ENCODE measurements around the gene KCNH5.

The KCNH5 gene

DNA sequence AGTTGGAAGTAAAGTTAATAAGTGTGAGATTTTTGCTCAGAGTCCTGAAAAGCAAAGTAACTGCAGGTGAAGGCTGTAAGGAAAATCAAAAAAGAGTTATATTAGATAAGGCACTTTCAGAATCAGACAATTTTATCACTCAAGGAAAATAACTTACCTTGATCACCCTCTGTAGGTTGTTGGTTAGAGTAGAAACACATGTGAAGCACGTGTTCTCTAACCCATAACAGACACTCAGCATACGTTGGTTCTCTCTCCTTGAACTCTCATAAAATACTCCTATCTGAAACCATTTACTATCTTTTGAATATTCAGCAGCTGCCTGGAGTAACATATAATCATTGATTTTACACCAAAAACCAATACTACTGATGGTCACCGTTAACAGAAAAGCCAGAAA lies 335.5 kb downstream of the KCNH5 start:
- H3K4me1 ChIP-seq (ENCODE audit: insufficient read depth, low read length) = peaks cover 6% of the 10 kb centered on the region; the same call in 1 of the 2 replicates
- H3K9me3 ChIP-seq (ENCODE audit: insufficient read depth, low read depth, low read length) = no peaks in the 10 kb centered on the region
- H3K4me3 ChIP-seq (ENCODE audit: low read length) = no peak overlapping the region
- H3K9ac ChIP-seq (ENCODE audit: low read depth, low read length) = no peak overlapping the region
- WGBS = 61% methylated on average over 3 of the region's 3 CpGs
- no peak overlapping the region for H3K27ac ChIP-seq (ENCODE audit: low read depth, low read length)
- no peaks in the 10 kb centered on the region for H3K36me3 ChIP-seq (ENCODE audit: insufficient read depth, low read length)
- no peaks in the 10 kb centered on the region for H3K27me3 ChIP-seq (ENCODE audit: insufficient read depth, low read length)

DNA sequence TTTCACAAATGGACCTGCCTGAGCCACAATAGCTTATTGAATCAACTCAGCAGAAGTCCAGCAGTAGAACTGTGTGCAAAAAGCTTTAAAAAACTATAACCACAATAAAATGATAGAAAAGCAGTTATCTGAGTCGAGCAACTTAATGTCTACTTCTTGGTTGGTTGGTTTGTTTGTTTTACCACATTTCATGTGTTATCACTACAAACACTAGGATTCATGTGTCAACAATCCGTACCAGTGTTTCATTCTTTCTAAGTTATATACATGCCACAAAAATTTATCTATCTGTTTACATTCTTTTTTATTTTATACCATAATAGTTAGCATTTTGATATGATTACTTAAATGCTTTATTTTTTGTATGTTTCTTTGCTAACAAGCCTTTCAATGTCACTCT lies 339.0 kb downstream of the KCNH5 start:
- Histone ChIP-seq H3K27me3 (ENCODE audit: insufficient read depth, low read length) (no peaks in the 10 kb centered on the region), H3K4me3 (ENCODE audit: low read length) (no peak overlapping the region), H3K9me3 (ENCODE audit: insufficient read depth, low read depth, low read length) (no peaks in the 10 kb centered on the region), H3K36me3 (ENCODE audit: insufficient read depth, low read length) (no peaks in the 10 kb centered on the region), H3K9ac (ENCODE audit: low read depth, low read length) (no peak overlapping the region), H3K4me1 (ENCODE audit: insufficient read depth, low read length) (peaks cover 7% of the 10 kb centered on the region; the same call in 1 of the 2 replicates), H3K27ac (ENCODE audit: low read depth, low read length) (no peak overlapping the region)
- 80% methylated on average over 1 of the region's 2 CpGs for WGBS

DNA sequence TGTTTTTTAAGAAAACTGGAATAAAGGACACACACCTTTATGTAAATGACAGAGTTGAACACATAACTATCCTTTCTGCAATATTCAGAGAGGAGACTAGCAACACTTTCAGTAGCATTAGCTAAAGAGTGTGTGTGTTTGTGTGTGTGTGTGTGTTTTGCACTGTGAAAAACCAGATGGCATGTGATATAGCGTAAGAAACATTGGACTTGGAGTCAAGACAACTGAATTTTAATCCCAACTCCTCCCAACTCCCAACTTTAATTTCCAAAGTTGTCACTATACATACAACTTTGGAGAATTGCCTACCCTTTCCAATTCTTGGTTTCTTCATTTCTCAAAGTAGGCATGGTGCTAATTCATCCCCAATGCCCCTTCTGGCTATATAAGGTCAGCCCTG lies 347.8 kb downstream of the KCNH5 start:
- Histone ChIP-seq H3K4me1 (ENCODE audit: insufficient read depth, low read length) (peaks cover 38% of the 10 kb centered on the region), H3K9ac (ENCODE audit: low read depth, low read length) (no peak overlapping the region), H3K36me3 (ENCODE audit: insufficient read depth, low read length) (no peaks in the 10 kb centered on the region), H3K9me3 (ENCODE audit: insufficient read depth, low read depth, low read length) (no peaks in the 10 kb centered on the region), H3K27me3 (ENCODE audit: insufficient read depth, low read length) (no peaks in the 10 kb centered on the region), H3K27ac (ENCODE audit: low read depth, low read length) (peak overlapping the region; percentile 79; the same call in 1 of the 2 replicates), H3K4me3 (ENCODE audit: low read length) (no peak overlapping the region)
- WGBS = 95% methylated on average over 1 of the region's 1 CpG

DNA sequence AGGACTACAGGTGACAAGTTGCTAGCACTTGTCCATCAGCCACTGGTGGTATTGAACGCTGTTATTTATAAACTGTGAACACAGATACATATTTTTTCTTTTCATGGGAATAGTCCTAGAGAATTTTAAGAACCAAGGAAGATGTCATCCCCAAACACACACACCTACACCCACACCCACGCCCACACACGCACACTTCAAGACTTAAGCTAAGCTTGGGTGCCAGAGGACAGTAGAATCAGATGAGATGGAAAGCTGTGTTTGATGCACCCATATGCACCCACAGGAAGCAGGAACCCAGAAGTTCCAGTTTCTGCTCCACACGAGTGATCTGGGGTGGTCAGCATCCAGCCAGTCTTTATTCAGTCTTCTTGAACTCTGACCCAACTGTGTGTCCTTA lies 348.3 kb downstream of the KCNH5 start:
- H3K4me3 ChIP-seq (ENCODE audit: low read length) = no peak overlapping the region
- H3K27me3 ChIP-seq (ENCODE audit: insufficient read depth, low read length) = no peaks in the 10 kb centered on the region
- H3K36me3 ChIP-seq (ENCODE audit: insufficient read depth, low read length) = no peaks in the 10 kb centered on the region
- peaks cover 43% of the 10 kb centered on the region for H3K4me1 ChIP-seq (ENCODE audit: insufficient read depth, low read length)
- no peaks in the 10 kb centered on the region for H3K9me3 ChIP-seq (ENCODE audit: insufficient read depth, low read depth, low read length)
- 91% methylated on average over 2 of the region's 4 CpGs for WGBS
- H3K27ac ChIP-seq (ENCODE audit: low read depth, low read length) = peak overlapping the region; percentile 79
- no peak overlapping the region for H3K9ac ChIP-seq (ENCODE audit: low read depth, low read length)

DNA sequence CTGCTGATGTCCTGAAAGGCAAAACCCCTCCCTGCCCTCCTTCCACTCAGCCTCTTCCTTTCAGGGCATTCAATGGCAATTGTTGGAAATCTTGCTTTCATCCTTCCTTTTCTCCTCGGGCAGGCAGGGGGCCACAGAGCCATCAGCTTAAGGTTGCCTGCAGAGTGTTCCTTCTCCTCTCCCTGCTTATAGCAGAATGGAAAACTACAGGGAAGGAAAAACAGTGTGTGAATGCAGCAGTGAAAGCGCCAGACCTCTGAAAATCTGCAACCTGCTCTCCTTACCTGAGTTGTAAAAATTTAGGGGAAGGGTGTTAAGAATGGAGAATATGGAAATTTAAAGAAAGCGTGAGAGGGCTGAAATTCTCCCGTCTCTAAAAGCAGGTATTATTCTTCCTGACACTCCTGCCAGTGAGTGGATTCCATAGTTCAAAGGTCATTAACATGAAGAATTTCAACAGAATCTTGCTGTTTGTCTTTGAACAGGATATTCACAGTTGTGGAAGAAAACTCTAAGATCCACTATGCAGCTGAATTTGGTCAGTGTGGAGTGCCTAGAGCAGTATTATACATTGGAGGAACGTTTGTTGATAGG lies 348.8 kb downstream of the KCNH5 start:
- 16% methylated on average over 5 of the region's 5 CpGs for WGBS
- Histone ChIP-seq H3K4me3 (ENCODE audit: low read length) (no peak overlapping the region), H3K27me3 (ENCODE audit: insufficient read depth, low read length) (no peaks in the 10 kb centered on the region), H3K4me1 (ENCODE audit: insufficient read depth, low read length) (peaks cover 42% of the 10 kb centered on the region), H3K9ac (ENCODE audit: low read depth, low read length) (no peak overlapping the region), H3K27ac (ENCODE audit: low read depth, low read length) (peak overlapping the region; percentile 79), H3K9me3 (ENCODE audit: insufficient read depth, low read depth, low read length) (no peaks in the 10 kb centered on the region), H3K36me3 (ENCODE audit: insufficient read depth, low read length) (no peaks in the 10 kb centered on the region)

DNA sequence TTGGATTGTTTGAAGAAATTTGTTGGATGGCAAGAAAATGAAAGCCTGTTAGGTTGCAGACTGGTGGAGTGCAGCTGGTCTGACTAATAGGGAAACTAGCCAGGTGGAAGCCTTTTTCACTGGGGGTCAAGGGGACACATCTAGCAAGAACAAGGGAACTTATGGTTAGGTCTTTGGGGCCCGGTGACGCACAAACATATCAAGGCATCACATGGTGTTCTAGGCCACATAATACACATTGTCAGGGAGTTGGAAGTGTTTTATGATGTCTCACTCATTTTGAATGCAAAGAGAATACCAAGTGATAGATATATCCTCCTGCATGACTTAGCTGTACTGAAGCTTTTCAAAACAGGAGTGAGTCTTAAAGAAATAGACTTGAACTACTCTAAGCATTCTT lies 351.2 kb downstream of the KCNH5 start:
- Histone ChIP-seq H3K27me3 (ENCODE audit: insufficient read depth, low read length) (no peaks in the 10 kb centered on the region), H3K4me1 (ENCODE audit: insufficient read depth, low read length) (peaks cover 32% of the 10 kb centered on the region), H3K9ac (ENCODE audit: low read depth, low read length) (no peak overlapping the region), H3K36me3 (ENCODE audit: insufficient read depth, low read length) (no peaks in the 10 kb centered on the region), H3K4me3 (ENCODE audit: low read length) (no peak overlapping the region), H3K9me3 (ENCODE audit: insufficient read depth, low read depth, low read length) (0 out of 2 replicates have a peak, but pooled peaks cover under 1% of the 10 kb centered on the region), H3K27ac (ENCODE audit: low read depth, low read length) (no peak overlapping the region)
- WGBS = 90% methylated on average over 2 of the region's 2 CpGs

DNA sequence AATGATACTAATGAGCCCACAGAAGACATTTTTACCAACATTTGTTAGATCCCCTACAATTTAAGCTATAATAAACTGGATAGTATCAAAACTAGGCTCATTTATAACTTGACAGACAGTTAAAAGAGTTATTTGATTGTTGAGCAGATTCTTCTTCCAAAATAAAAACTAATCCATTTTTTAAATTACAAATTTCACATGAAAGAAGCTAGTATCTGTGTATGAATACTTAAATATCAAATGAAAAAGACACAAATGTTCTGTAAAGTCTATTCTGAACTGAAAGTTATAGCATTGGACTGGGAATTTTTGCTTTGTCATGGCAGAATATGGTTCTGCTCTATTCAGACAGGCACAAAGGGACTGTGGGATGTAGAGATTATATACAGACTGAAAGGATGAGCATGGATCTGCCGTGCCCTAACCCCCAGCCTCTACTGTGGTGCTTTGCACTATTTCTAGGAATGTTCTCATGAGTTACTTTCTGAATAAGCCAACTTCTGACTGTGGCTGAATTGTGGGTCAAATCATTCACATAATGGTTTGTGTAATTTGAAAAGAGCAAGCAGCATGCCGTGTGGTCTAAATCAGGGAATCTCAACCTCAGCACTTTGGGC lies 352.7 kb downstream of the KCNH5 start:
- no peak overlapping the region for H3K27ac ChIP-seq (ENCODE audit: low read depth, low read length)
- no peak overlapping the region for H3K9ac ChIP-seq (ENCODE audit: low read depth, low read length)
- H3K4me1 ChIP-seq (ENCODE audit: insufficient read depth, low read length) = peaks cover 30% of the 10 kb centered on the region
- peaks cover 14% of the 10 kb centered on the region for H3K9me3 ChIP-seq (ENCODE audit: insufficient read depth, low read depth, low read length)
- no peaks in the 10 kb centered on the region for H3K27me3 ChIP-seq (ENCODE audit: insufficient read depth, low read length)
- no peak overlapping the region for H3K4me3 ChIP-seq (ENCODE audit: low read length)
- WGBS = 95% methylated on average over 2 of the region's 2 CpGs
- no peaks in the 10 kb centered on the region for H3K36me3 ChIP-seq (ENCODE audit: insufficient read depth, low read length)

DNA sequence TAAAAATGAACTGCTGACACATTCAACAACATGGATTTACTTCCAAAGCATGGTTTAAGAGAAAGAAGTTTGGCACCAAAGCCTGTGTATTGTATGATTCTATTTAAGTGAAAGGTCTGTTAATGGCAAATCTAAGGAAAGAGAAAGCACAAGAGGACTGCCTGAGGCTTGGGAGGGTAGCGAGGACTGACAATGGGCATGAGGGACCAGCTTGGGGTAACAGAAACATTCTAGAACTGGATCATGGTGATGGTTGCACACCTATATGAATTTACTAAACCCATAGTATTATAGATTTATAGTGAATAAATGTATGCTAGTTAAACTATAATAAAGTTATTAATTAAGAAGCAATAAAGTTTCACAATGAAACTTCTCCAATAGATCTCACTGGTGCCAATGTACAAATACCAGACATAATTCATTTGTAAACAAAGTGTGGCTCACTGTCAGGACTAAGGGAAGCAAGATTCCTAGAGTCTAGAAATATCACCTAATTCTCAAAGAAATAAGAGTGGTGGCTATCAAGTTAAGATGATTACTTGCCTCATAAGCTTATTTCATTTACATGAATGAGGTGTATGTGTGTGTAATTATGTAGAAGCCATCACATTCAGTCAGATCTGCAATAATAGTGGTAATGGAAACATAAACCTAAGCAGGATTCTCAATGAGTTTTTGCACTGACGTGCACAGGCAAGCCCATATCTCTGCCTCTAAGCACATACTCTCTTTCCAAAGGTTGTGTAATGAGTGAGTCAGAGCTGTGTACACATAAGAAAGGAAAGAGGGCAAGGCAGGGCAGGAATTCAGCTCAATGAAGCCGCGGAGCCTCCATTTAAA lies 353.4 kb downstream of the KCNH5 start:
- Histone ChIP-seq H3K27ac (ENCODE audit: low read depth, low read length) (no peak overlapping the region), H3K4me1 (ENCODE audit: insufficient read depth, low read length) (peaks cover 23% of the 10 kb centered on the region), H3K4me3 (ENCODE audit: low read length) (no peak overlapping the region), H3K9ac (ENCODE audit: low read depth, low read length) (no peak overlapping the region), H3K27me3 (ENCODE audit: insufficient read depth, low read length) (no peaks in the 10 kb centered on the region), H3K9me3 (ENCODE audit: insufficient read depth, low read depth, low read length) (peaks cover 19% of the 10 kb centered on the region), H3K36me3 (ENCODE audit: insufficient read depth, low read length) (no peaks in the 10 kb centered on the region)
- WGBS = 80% methylated on average over 4 of the region's 4 CpGs

DNA sequence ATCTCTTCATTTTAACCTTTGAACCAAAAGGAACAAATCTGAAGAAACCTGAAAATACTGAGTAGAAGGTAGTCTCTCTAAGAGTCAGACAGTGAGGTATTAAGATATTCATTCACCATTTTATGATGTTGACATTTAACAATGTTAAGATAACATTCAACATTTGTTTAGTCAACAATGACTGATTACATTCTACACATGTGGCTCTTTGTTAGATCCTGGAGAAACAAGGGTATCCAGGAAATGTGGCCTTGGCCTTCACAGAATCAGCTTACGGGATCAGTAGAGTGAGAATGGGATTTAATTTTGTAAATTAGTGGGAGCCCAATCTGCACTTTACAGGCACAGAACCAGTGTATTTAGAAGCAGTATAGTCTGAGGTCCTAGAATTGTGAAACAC lies 355.5 kb downstream of the KCNH5 start:
- Histone ChIP-seq H3K9ac (ENCODE audit: low read depth, low read length) (no peak overlapping the region), H3K36me3 (ENCODE audit: insufficient read depth, low read length) (no peaks in the 10 kb centered on the region), H3K4me3 (ENCODE audit: low read length) (no peak overlapping the region), H3K27ac (ENCODE audit: low read depth, low read length) (no peak overlapping the region), H3K4me1 (ENCODE audit: insufficient read depth, low read length) (peaks cover 7% of the 10 kb centered on the region; the same call in 1 of the 2 replicates), H3K9me3 (ENCODE audit: insufficient read depth, low read depth, low read length) (peaks cover 19% of the 10 kb centered on the region), H3K27me3 (ENCODE audit: insufficient read depth, low read length) (no peaks in the 10 kb centered on the region)
- 93% methylated on average over 1 of the region's 1 CpG for WGBS

DNA sequence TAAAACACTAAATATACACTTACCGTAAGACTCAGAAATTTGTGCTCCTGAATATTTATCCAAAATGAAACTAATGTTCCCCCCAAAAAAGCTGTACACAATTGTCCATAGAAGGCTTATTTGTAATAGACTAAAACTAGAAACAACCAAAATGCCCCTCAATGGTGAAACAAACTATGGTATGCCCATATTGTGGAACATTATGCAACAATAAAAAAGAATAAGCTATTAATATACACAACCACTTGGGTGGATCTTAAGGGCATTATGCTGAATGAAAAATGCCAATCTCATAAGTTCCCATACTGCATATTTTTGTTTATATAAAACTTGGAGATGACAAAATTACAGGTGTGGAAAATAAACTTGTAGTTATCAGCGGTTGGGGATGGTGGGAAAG lies 357.4 kb downstream of the KCNH5 start:
- Histone ChIP-seq H3K27me3 (ENCODE audit: insufficient read depth, low read length) (no peaks in the 10 kb centered on the region), H3K36me3 (ENCODE audit: insufficient read depth, low read length) (no peaks in the 10 kb centered on the region), H3K4me3 (ENCODE audit: low read length) (no peak overlapping the region), H3K4me1 (ENCODE audit: insufficient read depth, low read length) (peaks cover 7% of the 10 kb centered on the region; the same call in 1 of the 2 replicates), H3K27ac (ENCODE audit: low read depth, low read length) (no peak overlapping the region), H3K9ac (ENCODE audit: low read depth, low read length) (no peak overlapping the region), H3K9me3 (ENCODE audit: insufficient read depth, low read depth, low read length) (peaks cover 19% of the 10 kb centered on the region)
- 90% methylated on average over 2 of the region's 2 CpGs for WGBS

DNA sequence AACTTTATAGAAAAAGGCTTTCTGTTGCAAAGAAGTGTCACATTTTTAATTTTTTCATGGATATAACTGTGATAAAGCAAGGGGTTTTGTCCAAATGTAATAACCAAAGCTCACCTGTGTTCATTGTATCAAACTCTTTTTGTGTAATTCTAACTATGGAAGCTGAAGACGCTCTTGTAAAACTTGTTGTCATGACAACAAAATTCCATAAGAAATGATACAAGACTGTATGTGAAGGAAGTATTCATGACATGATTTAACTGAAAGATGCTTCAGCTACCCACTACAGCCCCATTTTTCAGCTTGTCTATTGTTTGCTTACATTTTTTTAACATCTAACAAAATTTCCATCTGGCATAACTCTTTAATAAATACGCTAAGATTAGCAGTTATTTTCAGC lies 360.9 kb downstream of the KCNH5 start:
- no peaks in the 10 kb centered on the region for H3K36me3 ChIP-seq (ENCODE audit: insufficient read depth, low read length)
- H3K4me1 ChIP-seq (ENCODE audit: insufficient read depth, low read length) = 0 out of 2 replicates have a peak, but pooled peaks cover 8% of the 10 kb centered on the region
- peaks cover 19% of the 10 kb centered on the region for H3K9me3 ChIP-seq (ENCODE audit: insufficient read depth, low read depth, low read length)
- H3K4me3 ChIP-seq (ENCODE audit: low read length) = no peak overlapping the region
- H3K9ac ChIP-seq (ENCODE audit: low read depth, low read length) = no peak overlapping the region
- no peak overlapping the region for H3K27ac ChIP-seq (ENCODE audit: low read depth, low read length)
- no peaks in the 10 kb centered on the region for H3K27me3 ChIP-seq (ENCODE audit: insufficient read depth, low read length)
- WGBS = 100% methylated on average over 1 of the region's 2 CpGs
